HepG2 (cell line): Measurements from ENCODE around the gene CORO7. TPM values are rescaled to one million over a fixed set of nuclear protein-coding genes. Genes with fewer than 3 reads are reported as not detected.

Source experiments
- BCL6 ChIP-seq: IDR thresholded peaks from 2 replicates; pipeline ENCODE4 v1.6.1; 2016; ENCODE audit warnings: missing genetic modification reagents, missing compliant biosample characterization
- ELF3 ChIP-seq: IDR thresholded peaks from 2 replicates; pipeline ENCODE4 v1.6.1; 2016; ENCODE audit warnings: missing genetic modification reagents, missing compliant biosample characterization
- GFI1 ChIP-seq: sonication (generic); formaldehyde crosslinking; IDR thresholded peaks from 2 replicates; pipeline ENCODE4 v1.5.0; 2020; ENCODE audit warnings: missing genetic modification reagents, mild to moderate bottlenecking, borderline replicate concordance
- NR2C2 ChIP-seq: sonication (generic); formaldehyde crosslinking; IDR thresholded peaks from 2 replicates; pipeline ENCODE4 v1.4.0; 2020; ENCODE audit warnings: missing genetic modification reagents, mild to moderate bottlenecking, moderate library complexity, borderline replicate concordance
- RBM22 ChIP-seq: fragments of 200-400 bp; formaldehyde crosslinking; optimal IDR thresholded peaks from 2 replicates; pipeline ENCODE3; 2017; ENCODE audit warnings: mild to moderate bottlenecking, low read length, moderate library complexity
- SALL1 ChIP-seq: sonication (generic); formaldehyde crosslinking; IDR thresholded peaks from 2 replicates; pipeline ENCODE4 v1.8.0; 2022; ENCODE audit warnings: mild to moderate bottlenecking, missing genetic modification reagents
- SP5 ChIP-seq: IDR thresholded peaks from 2 replicates; pipeline ENCODE4 v1.6.1; 2016; ENCODE audit warnings: low read depth, borderline replicate concordance
- TBX2 ChIP-seq: sonication (generic); formaldehyde crosslinking; IDR thresholded peaks from 2 replicates; pipeline ENCODE4 v1.5.0; 2020; ENCODE audit warnings: missing genetic modification reagents, mild to moderate bottlenecking, borderline replicate concordance
- TEAD2 ChIP-seq: sonication (generic); formaldehyde crosslinking; IDR thresholded peaks from 2 replicates; pipeline ENCODE4 v1.9.0; 2021; ENCODE audit warnings: missing genetic modification reagents
- TRIM24 ChIP-seq: sonication (generic); formaldehyde crosslinking; IDR thresholded peaks from 2 replicates; pipeline ENCODE4 v1.8.0; 2022; ENCODE audit warnings: mild to moderate bottlenecking, missing genetic modification reagents
- ZFY ChIP-seq: sonication (generic); formaldehyde crosslinking; IDR thresholded peaks from 2 replicates; pipeline ENCODE4 v1.4.0; 2020; ENCODE audit warnings: missing genetic modification reagents
- ZNF564 ChIP-seq: sonication (generic); formaldehyde crosslinking; IDR thresholded peaks from 2 replicates; pipeline ENCODE4 v1.8.1; 2023; ENCODE audit warnings: mild to moderate bottlenecking, missing genetic modification reagents
- polyA plus RNA-seq, 8 experiments: library from polyadenylated mRNA; depleted of rRNA in 3 of 8; stranded (reverse) in 7 of 8; unstranded in 1 of 8; fragments of >200 nt; fragmentation: Illumina TruSeq in 4 of 8; extraction: Trizol in 4 of 8; gene quantifications; 2 replicates each; pipeline versions ENCODE4 v1.2.1 to v1.2.3, GENCODE V29; 2011 to 2016; ENCODE audit warnings: low read depth in 4 of 8, missing spikeins in 1 of 8, mixed read lengths in 1 of 8; ENCODE audit not compliant: insufficient read depth in 1 of 8
- total RNA-seq, 5 experiments: library from RNA; depleted of rRNA; stranded (reverse); fragments of >200 nt; fragmentation: Illumina TruSeq; extraction: Trizol; gene quantifications; 2 replicates each; pipeline ENCODE4 v1.2.3, GENCODE V29; 2016; ENCODE audit warnings: low read depth in 1 of 5
- TF ChIP-seq, protein P1 (sequence below): sonication (generic); formaldehyde crosslinking; IDR thresholded peaks from 2 replicates; pipeline ENCODE4 v1.5.1; 2020; ENCODE audit warnings: mild to moderate bottlenecking, moderate library complexity, missing genetic modification reagents
- TF ChIP-seq, protein P2 (sequence below): sonication (generic); formaldehyde crosslinking; IDR thresholded peaks from 2 replicates; pipeline ENCODE4 v1.9.0; 2022; ENCODE audit warnings: missing genetic modification reagents, mild to moderate bottlenecking, borderline replicate concordance
- TF ChIP-seq, protein P3 (sequence below): sonication (generic); formaldehyde crosslinking; IDR thresholded peaks from 2 replicates; pipeline ENCODE4 v1.5.1; 2020; ENCODE audit warnings: mild to moderate bottlenecking, missing genetic modification reagents, moderate library complexity
- TF ChIP-seq, protein P4 (sequence below): sonication (generic); formaldehyde crosslinking; IDR thresholded peaks from 2 replicates; pipeline ENCODE4 v1.4.0; 2020; ENCODE audit warnings: missing genetic modification reagents, borderline replicate concordance

The CORO7 gene
- total and polyA plus RNA-seq, 2 of the 13 experiments (the other 11 are each of a cell fraction or from before 2014, with no cell fraction given): 9.9 to 14.3 TPM

DNA sequence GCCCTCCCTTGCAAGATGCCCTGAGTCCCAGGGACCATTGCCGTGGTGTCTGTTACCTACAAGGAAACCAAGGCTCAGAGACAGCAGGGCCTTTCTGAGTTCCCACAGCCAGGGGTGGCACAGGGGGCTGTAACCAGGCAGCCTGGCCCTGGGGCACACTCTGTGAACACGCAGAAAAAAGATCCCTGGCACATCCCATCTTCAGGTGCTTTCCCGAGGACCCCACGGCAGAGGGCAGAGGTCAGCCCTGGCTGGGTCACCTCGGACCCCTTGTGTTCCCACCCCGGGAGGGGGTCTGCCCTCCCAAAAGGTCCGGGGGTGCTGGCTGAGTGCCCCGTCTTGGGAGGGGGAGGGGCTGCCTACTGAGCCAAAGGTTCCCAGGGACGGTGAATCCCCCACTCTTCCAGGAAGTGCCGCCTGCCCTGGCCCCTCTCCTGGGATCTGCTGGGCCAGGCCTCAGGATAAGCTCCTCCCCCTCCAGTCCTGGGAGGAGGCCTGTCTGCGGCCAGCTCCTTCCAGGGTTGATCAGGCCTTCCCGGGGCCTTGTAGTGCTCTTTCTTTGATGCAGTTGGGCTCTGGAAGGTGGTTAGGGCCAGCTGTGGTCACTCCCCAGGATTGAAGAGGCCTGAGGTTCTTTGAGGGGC lies 92.4 kb downstream of the CORO7 start (continued):
- TF ChIP-seq, protein P1, sequence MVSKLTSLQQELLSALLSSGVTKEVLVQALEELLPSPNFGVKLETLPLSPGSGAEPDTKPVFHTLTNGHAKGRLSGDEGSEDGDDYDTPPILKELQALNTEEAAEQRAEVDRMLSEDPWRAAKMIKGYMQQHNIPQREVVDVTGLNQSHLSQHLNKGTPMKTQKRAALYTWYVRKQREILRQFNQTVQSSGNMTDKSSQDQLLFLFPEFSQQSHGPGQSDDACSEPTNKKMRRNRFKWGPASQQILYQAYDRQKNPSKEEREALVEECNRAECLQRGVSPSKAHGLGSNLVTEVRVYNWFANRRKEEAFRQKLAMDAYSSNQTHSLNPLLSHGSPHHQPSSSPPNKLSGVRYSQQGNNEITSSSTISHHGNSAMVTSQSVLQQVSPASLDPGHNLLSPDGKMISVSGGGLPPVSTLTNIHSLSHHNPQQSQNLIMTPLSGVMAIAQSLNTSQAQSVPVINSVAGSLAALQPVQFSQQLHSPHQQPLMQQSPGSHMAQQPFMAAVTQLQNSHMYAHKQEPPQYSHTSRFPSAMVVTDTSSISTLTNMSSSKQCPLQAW (CRISPR knock-in tag): peak; percentile 23; the same call in 1 of the 2 replicates
- TF ChIP-seq TEAD2 (CRISPR knock-in tag) (no peak), SP5 (CRISPR knock-in tag) (no peak), ZNF564 (CRISPR knock-in tag) (peak; percentile 74; the same call in 1 of the 2 replicates), SALL1 (CRISPR knock-in tag) (peak; percentile 27; the same call in 1 of the 2 replicates), GFI1 (CRISPR knock-in tag) (0 out of 2 replicates have a peak, but pooled peaks have one; percentile 30), RBM22 (peak; percentile 23), ZFY (CRISPR knock-in tag) (peak; percentile 28; the same call in 1 of the 2 replicates), TBX2 (peak; percentile 24; the same call in 1 of the 2 replicates), TRIM24 (CRISPR knock-in tag) (no peak), ELF3 (peak; percentile 77; the same call in 1 of the 2 replicates), NR2C2 (CRISPR knock-in tag) (peak; percentile 47; the same call in 1 of the 2 replicates), BCL6 (CRISPR knock-in tag) (0 out of 2 replicates have a peak, but pooled peaks have one; percentile 10)
- TF ChIP-seq, protein P2, sequence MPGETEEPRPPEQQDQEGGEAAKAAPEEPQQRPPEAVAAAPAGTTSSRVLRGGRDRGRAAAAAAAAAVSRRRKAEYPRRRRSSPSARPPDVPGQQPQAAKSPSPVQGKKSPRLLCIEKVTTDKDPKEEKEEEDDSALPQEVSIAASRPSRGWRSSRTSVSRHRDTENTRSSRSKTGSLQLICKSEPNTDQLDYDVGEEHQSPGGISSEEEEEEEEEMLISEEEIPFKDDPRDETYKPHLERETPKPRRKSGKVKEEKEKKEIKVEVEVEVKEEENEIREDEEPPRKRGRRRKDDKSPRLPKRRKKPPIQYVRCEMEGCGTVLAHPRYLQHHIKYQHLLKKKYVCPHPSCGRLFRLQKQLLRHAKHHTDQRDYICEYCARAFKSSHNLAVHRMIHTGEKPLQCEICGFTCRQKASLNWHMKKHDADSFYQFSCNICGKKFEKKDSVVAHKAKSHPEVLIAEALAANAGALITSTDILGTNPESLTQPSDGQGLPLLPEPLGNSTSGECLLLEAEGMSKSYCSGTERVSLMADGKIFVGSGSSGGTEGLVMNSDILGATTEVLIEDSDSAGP (CRISPR knock-in tag): peak; percentile 28; the same call in 1 of the 2 replicates
- TF ChIP-seq, protein P3, sequence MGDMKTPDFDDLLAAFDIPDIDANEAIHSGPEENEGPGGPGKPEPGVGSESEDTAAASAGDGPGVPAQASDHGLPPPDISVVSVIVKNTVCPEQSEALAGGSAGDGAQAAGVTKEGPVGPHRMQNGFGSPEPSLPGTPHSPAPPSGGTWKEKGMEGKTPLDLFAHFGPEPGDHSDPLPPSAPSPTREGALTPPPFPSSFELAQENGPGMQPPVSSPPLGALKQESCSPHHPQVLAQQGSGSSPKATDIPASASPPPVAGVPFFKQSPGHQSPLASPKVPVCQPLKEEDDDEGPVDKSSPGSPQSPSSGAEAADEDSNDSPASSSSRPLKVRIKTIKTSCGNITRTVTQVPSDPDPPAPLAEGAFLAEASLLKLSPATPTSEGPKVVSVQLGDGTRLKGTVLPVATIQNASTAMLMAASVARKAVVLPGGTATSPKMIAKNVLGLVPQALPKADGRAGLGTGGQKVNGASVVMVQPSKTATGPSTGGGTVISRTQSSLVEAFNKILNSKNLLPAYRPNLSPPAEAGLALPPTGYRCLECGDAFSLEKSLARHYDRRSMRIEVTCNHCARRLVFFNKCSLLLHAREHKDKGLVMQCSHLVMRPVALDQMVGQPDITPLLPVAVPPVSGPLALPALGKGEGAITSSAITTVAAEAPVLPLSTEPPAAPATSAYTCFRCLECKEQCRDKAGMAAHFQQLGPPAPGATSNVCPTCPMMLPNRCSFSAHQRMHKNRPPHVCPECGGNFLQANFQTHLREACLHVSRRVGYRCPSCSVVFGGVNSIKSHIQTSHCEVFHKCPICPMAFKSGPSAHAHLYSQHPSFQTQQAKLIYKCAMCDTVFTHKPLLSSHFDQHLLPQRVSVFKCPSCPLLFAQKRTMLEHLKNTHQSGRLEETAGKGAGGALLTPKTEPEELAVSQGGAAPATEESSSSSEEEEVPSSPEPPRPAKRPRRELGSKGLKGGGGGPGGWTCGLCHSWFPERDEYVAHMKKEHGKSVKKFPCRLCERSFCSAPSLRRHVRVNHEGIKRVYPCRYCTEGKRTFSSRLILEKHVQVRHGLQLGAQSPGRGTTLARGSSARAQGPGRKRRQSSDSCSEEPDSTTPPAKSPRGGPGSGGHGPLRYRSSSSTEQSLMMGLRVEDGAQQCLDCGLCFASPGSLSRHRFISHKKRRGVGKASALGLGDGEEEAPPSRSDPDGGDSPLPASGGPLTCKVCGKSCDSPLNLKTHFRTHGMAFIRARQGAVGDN (CRISPR knock-in tag): peak; percentile 55
- TF ChIP-seq, protein P4, sequence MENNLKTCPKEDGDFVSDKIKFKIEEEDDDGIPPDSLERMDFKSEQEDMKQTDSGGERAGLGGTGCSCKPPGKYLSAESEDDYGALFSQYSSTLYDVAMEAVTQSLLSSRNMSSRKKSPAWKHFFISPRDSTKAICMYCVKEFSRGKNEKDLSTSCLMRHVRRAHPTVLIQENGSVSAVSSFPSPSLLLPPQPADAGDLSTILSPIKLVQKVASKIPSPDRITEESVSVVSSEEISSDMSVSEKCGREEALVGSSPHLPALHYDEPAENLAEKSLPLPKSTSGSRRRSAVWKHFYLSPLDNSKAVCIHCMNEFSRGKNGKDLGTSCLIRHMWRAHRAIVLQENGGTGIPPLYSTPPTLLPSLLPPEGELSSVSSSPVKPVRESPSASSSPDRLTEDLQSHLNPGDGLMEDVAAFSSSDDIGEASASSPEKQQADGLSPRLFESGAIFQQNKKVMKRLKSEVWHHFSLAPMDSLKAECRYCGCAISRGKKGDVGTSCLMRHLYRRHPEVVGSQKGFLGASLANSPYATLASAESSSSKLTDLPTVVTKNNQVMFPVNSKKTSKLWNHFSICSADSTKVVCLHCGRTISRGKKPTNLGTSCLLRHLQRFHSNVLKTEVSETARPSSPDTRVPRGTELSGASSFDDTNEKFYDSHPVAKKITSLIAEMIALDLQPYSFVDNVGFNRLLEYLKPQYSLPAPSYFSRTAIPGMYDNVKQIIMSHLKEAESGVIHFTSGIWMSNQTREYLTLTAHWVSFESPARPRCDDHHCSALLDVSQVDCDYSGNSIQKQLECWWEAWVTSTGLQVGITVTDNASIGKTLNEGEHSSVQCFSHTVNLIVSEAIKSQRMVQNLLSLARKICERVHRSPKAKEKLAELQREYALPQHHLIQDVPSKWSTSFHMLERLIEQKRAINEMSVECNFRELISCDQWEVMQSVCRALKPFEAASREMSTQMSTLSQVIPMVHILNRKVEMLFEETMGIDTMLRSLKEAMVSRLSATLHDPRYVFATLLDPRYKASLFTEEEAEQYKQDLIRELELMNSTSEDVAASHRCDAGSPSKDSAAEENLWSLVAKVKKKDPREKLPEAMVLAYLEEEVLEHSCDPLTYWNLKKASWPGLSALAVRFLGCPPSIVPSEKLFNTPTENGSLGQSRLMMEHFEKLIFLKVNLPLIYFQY (CRISPR knock-in tag): no peak
